SK-N-SH (cell line): Measurements from ENCODE around the gene OPA1. TPM values are rescaled to one million over a fixed set of nuclear protein-coding genes. Genes with fewer than 3 reads are reported as not detected.

ENCODE experiments used
- CTCF ChIA-PET: fragments of 300-600, 350-600 bp; formaldehyde crosslinking; extraction: SDS; loops from one replicate; lab custom pipeline; 2021; lab: Yijun Ruan, JAX
- POLR2A ChIA-PET: fragments of 350-600 bp; sonication (Branson Sonifier 250); formaldehyde crosslinking; extraction: SDS; loops from one replicate; lab custom pipeline; 2020; ENCODE audit warnings: antibody characterized with exemption, inconsistent platforms; lab: Yijun Ruan, JAX
- DNase-seq: peaks from one replicate; pipeline ENCODE4 v3.0.0; 2012
- H2AFZ ChIP-seq: fragments of 200-600 bp; sonication (generic); 2 replicates; pipeline ENCODE4 v1.8.1; 2016; ENCODE audit warnings: antibody characterized with exemption, mild to moderate bottlenecking, low read depth
- H3F3A ChIP-seq: fragments of 200-600 bp; sonication (generic); replicated peaks from 2 replicates; pipeline ENCODE3; 2016; ENCODE audit warnings: antibody characterized with exemption, mild to moderate bottlenecking; ENCODE audit not compliant: insufficient read depth
- H3K27ac ChIP-seq, 2 experiments: fragments of 200-500 bp in 1 of 2; fragments of 200-600 bp in 1 of 2; sonication (Bioruptor generic) in 1 of 2; sonication (generic), shearing (Covaris generic) in 1 of 2; 2 replicates each; pipeline versions ENCODE4 v1.5.1 to v1.6.1; 2014 to 2016; ENCODE audit warnings: low read depth in 2 of 2, inconsistent platforms in 1 of 2, low read length in 1 of 2, mild to moderate bottlenecking in 1 of 2, mixed read lengths in 1 of 2
- H3K27me3 ChIP-seq: fragments of 200-600 bp; sonication (generic), shearing (Covaris generic); 2 replicates; pipeline ENCODE4 v1.6.1; 2016; ENCODE audit warnings: mixed run types; ENCODE audit not compliant: insufficient read depth
- H3K36me3 ChIP-seq, 2 experiments: fragments of 200-500 bp in 1 of 2; fragments of 200-600 bp in 1 of 2; sonication (Bioruptor generic) in 1 of 2; sonication (generic) in 1 of 2; replicated peaks in 1 of 2; 2 replicates each; pipeline versions ENCODE3 to v1.5.1; 2014 to 2016; ENCODE audit warnings: low read length in 1 of 2, mild to moderate bottlenecking in 1 of 2; ENCODE audit not compliant: insufficient read depth in 2 of 2, control insufficient read depth in 1 of 2
- H3K4me1 ChIP-seq, 2 experiments: fragments of 200-500 bp in 1 of 2; fragments of 200-600 bp in 1 of 2; sonication (Bioruptor generic) in 1 of 2; sonication (generic), shearing (Covaris generic) in 1 of 2; 2 replicates each; pipeline versions ENCODE4 v1.5.1 to v1.6.1; 2014 to 2016; ENCODE audit warnings: low read depth in 1 of 2, low read length in 1 of 2, mixed run types in 1 of 2; ENCODE audit not compliant: insufficient read depth in 2 of 2, control insufficient read depth in 1 of 2
- H3K4me2 ChIP-seq: fragments of 200-600 bp; sonication (generic), shearing (Covaris generic); 2 replicates; pipeline ENCODE4 v1.6.1; 2017; ENCODE audit warnings: mixed run types
- H3K4me3 ChIP-seq, 2 experiments: fragments of 200-500 bp in 1 of 2; fragments of 200-600 bp in 1 of 2; sonication (Bioruptor generic) in 1 of 2; sonication (generic), shearing (Covaris generic) in 1 of 2; 2 replicates each; pipeline versions ENCODE4 v1.5.1 to v1.8.1; 2014 to 2016; ENCODE audit warnings: low read depth in 2 of 2, inconsistent platforms in 1 of 2, low read length in 1 of 2, mild to moderate bottlenecking in 1 of 2, mixed read lengths in 1 of 2, moderate library complexity in 1 of 2
- H3K79me2 ChIP-seq: fragments of 200-600 bp; sonication (generic); 2 replicates; pipeline ENCODE4 v1.8.1; 2017; ENCODE audit warnings: mild to moderate bottlenecking; ENCODE audit not compliant: insufficient read depth
- H3K9ac ChIP-seq: fragments of 200-600 bp; sonication (generic); 2 replicates; pipeline ENCODE4 v1.6.1; 2017; ENCODE audit warnings: mixed run types
- H3K9me2 ChIP-seq: fragments of 200-600 bp; sonication (generic); 2 replicates; pipeline ENCODE4 v1.6.1; 2017; ENCODE audit warnings: mixed run types
- H3K9me3 ChIP-seq: fragments of 200-600 bp; sonication (generic); 2 replicates; pipeline ENCODE4 v1.6.1; 2017; ENCODE audit warnings: mixed run types, mild to moderate bottlenecking, moderate library complexity
- H4K20me1 ChIP-seq: fragments of 200-600 bp; sonication (generic); 2 replicates; pipeline ENCODE4 v1.6.1; 2017; ENCODE audit warnings: mild to moderate bottlenecking, mixed run types; ENCODE audit not compliant: insufficient read depth
- CHD2 ChIP-seq: fragments of 150-350 bp; IDR thresholded peaks from 2 replicates; pipeline ENCODE4 v1.6.1; 2018; ENCODE audit warnings: low read length; ENCODE audit not compliant: partially characterized antibody
- EP300 ChIP-seq, 2 experiments: IDR thresholded peaks; 2 replicates each; pipeline versions ENCODE4 v1.4.0 to v1.6.1; 2012; ENCODE audit warnings: borderline replicate concordance in 1 of 2, low read depth in 1 of 2, low read length in 1 of 2
- EZH2phosphoT487 ChIP-seq: fragments of 200-600 bp; sonication (generic); IDR thresholded peaks from 2 replicates; pipeline ENCODE4 v1.6.1; 2017; ENCODE audit warnings: low read depth, mixed run types, mild to moderate bottlenecking, antibody characterized with exemption, moderate library complexity, borderline replicate concordance
- GABPA ChIP-seq: IDR thresholded peaks from 2 replicates; pipeline ENCODE4 v1.4.0; 2012; ENCODE audit warnings: low read depth, mild to moderate bottlenecking
- IRF3 ChIP-seq: fragments of 150-350 bp; IDR thresholded peaks from 2 replicates; pipeline ENCODE4 v1.6.1; 2016; ENCODE audit warnings: mild to moderate bottlenecking, low read depth, low read length
- JUND ChIP-seq: IDR thresholded peaks from 2 replicates; pipeline ENCODE4 v1.4.0; 2012
- MEF2A ChIP-seq: IDR thresholded peaks from 2 replicates; pipeline ENCODE4 v1.4.0; 2012; ENCODE audit warnings: low read depth, borderline replicate concordance
- PBX3 ChIP-seq: IDR thresholded peaks from 2 replicates; pipeline ENCODE4; 2012
- REST ChIP-seq: IDR thresholded peaks from 2 replicates; pipeline ENCODE4 v1.6.1; 2012; ENCODE audit warnings: mild to moderate bottlenecking, low read depth, low read length, moderate library complexity
- RXRA ChIP-seq: IDR thresholded peaks from 2 replicates; pipeline ENCODE4 v1.4.0; 2012; ENCODE audit warnings: low read depth, mild to moderate bottlenecking, borderline replicate concordance
- SIN3A ChIP-seq: IDR thresholded peaks from 2 replicates; pipeline ENCODE4 v1.6.1; 2012; ENCODE audit warnings: low read depth, mild to moderate bottlenecking, low read length, moderate library complexity, borderline replicate concordance
- SMC3 ChIP-seq: IDR thresholded peaks from 2 replicates; pipeline ENCODE4 v1.6.1; 2012; ENCODE audit warnings: low read depth, low read length, improper control_type of control experiment
- TAF1 ChIP-seq: IDR thresholded peaks from 2 replicates; pipeline ENCODE4 v1.6.1; 2012; ENCODE audit warnings: low read depth, mild to moderate bottlenecking, low read length, moderate library complexity, borderline replicate concordance
- TCF12 ChIP-seq: IDR thresholded peaks from 2 replicates; pipeline ENCODE4 v1.4.0; 2012
- WGBS: methylation state at CpG from one replicate; pipeline ENCODE4 v1.1.6; 2017; ENCODE audit warnings: low lambda C conversion rate; 5-methylcytosine and 5-hydroxymethylcytosine counted together
- polyA plus RNA-seq, 3 experiments: library from polyadenylated mRNA; depleted of rRNA; stranded (reverse); fragments of >200 nt; gene quantifications; 2 replicates each; pipeline ENCODE4 v1.2.3, GENCODE V29; 2012
- TF ChIP-seq, protein P1 (sequence below): fragments of 150-350 bp; IDR thresholded peaks from 2 replicates; pipeline ENCODE4 v1.6.1; 2017; ENCODE audit warnings: antibody characterized with exemption, low read length, low read depth, borderline replicate concordance
- TF ChIP-seq, protein P2 (sequence below): IDR thresholded peaks from 2 replicates; pipeline ENCODE4 v1.4.0; 2012; ENCODE audit warnings: low read depth, borderline replicate concordance
- TF ChIP-seq, protein P3 (sequence below): IDR thresholded peaks from 2 replicates; pipeline ENCODE4 v1.4.0; 2012; ENCODE audit warnings: low read depth, borderline replicate concordance

Gene OPA1
- polyA plus RNA-seq, 1 of the 3 experiments (the other 2 are of a cell fraction) = 11.4 TPM

DNA sequence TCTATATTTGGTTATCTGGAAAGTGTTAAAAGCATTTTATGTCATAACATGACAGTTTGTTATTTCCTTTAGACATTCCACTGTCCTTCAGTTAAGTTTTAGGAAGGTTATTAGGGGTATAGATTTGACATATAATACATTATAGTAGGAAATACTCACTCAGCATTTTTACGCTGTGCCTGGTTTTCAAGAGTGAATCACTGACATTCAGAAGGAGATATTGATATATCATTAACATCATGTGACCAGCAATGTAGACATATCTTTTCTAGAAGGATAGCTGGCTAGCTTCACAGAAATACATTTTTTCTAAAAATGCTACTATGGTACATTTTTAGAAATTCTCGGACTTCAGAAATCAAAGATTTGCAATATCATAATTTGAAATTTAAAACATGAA is 57.6 kb downstream of the OPA1 start:
- CTCF ChIA-PET = interaction anchor here (1.5 kb wide), 1 partner anchor 9 kb away, joined by 3 read pairs; no protein-coding TSS in a partner anchor
- Histone ChIP-seq H3K36me3 (peaks cover 57 to 77% of the 10 kb centered on the region in 2 experiments), H3K9ac (no peak overlapping the region)

More for the DNA sequence above, 57.6 kb downstream of the OPA1 start:
- H3F3A ChIP-seq = no peaks in the 10 kb centered on the region
- H3K79me2 ChIP-seq = no peaks in the 10 kb centered on the region
- H3K27ac ChIP-seq = no peak overlapping the region
- WGBS = 94% methylated on average over 2 of the region's 2 CpGs
- H4K20me1 ChIP-seq = no peaks in the 10 kb centered on the region
- H3K4me1 ChIP-seq = no peaks in the 10 kb centered on the region
- no peak overlapping the region for H2AFZ ChIP-seq
- H3K4me2 ChIP-seq = no peak overlapping the region
- TF ChIP-seq MEF2A (no peak), TCF12 (no peak), EP300 (IDR thresholded peaks at IDR 0.05; ENCODE audit: borderline replicate concordance in 1 of 2, low read depth in 1 of 2, low read length in 1 of 2) (no peak), CHD2 (no peak), SIN3A (no peak), SMC3 (no peak), GABPA (no peak), RXRA (no peak), TAF1 (no peak), JUND (no peak), REST (no peak), PBX3 (no peak), IRF3 (no peak), EZH2phosphoT487 (no peak)
- TF ChIP-seq, protein P1, sequence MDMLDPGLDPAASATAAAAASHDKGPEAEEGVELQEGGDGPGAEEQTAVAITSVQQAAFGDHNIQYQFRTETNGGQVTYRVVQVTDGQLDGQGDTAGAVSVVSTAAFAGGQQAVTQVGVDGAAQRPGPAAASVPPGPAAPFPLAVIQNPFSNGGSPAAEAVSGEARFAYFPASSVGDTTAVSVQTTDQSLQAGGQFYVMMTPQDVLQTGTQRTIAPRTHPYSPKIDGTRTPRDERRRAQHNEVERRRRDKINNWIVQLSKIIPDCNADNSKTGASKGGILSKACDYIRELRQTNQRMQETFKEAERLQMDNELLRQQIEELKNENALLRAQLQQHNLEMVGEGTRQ = no peak
- TF ChIP-seq, protein P2, sequence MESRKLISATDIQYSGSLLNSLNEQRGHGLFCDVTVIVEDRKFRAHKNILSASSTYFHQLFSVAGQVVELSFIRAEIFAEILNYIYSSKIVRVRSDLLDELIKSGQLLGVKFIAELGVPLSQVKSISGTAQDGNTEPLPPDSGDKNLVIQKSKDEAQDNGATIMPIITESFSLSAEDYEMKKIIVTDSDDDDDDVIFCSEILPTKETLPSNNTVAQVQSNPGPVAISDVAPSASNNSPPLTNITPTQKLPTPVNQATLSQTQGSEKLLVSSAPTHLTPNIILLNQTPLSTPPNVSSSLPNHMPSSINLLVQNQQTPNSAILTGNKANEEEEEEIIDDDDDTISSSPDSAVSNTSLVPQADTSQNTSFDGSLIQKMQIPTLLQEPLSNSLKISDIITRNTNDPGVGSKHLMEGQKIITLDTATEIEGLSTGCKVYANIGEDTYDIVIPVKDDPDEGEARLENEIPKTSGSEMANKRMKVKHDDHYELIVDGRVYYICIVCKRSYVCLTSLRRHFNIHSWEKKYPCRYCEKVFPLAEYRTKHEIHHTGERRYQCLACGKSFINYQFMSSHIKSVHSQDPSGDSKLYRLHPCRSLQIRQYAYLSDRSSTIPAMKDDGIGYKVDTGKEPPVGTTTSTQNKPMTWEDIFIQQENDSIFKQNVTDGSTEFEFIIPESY = no peak
- TF ChIP-seq, protein P3, sequence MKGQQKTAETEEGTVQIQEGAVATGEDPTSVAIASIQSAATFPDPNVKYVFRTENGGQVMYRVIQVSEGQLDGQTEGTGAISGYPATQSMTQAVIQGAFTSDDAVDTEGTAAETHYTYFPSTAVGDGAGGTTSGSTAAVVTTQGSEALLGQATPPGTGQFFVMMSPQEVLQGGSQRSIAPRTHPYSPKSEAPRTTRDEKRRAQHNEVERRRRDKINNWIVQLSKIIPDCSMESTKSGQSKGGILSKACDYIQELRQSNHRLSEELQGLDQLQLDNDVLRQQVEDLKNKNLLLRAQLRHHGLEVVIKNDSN = no peak
- no peaks in the 10 kb centered on the region for H3K9me3 ChIP-seq
- POLR2A ChIA-PET = no interaction called here
- DNase-seq = no peak
- H3K27me3 ChIP-seq = no peaks in the 10 kb centered on the region
- H3K4me3 ChIP-seq = no peak overlapping the region
- no peaks in the 10 kb centered on the region for H3K9me2 ChIP-seq
